AG04450 (cell line): Measurements from ENCODE around the gene NFKB2. TPM values are rescaled to one million over a fixed set of nuclear protein-coding genes. Genes with fewer than 3 reads are reported as not detected.
A peak's percentile ranks its signal among the peaks of the same experiment; 100 is the strongest.

Experiments
- CTCF ChIA-PET: fragments of 300-600, 350-600 bp; formaldehyde crosslinking; extraction: SDS; loops from one replicate; lab custom pipeline; 2022; ENCODE audit warnings: antibody characterized with exemption, inconsistent platforms; lab: Charles Lee
- POLR2A ChIA-PET: fragments of 350-600 bp; formaldehyde crosslinking; extraction: SDS; loops from one replicate; lab custom pipeline; 2021; ENCODE audit warnings: antibody characterized with exemption, inconsistent platforms; lab: Yijun Ruan, JAX
- DNase-seq: peaks from one replicate; pipeline ENCODE4 v3.0.0-alpha.2; 2011; ENCODE audit warnings: low read depth, low spot score
- H3K27ac ChIP-seq: one replicate; pipeline ENCODE4 v1.5.1; 2012; ENCODE audit warnings: low read depth, low read length, control low read depth
- H3K27me3 ChIP-seq: one replicate; pipeline ENCODE4 v1.6.0; 2012; ENCODE audit warnings: low read length; ENCODE audit not compliant: control insufficient read depth, insufficient read depth
- H3K4me3 ChIP-seq: 2 replicates; pipeline ENCODE4 v1.5.1; 2011; ENCODE audit warnings: mild to moderate bottlenecking, low read depth, low read length, control low read depth
- H3K9me3 ChIP-seq: 2 replicates; pipeline ENCODE4 v1.5.1; 2012; ENCODE audit warnings: low read length; ENCODE audit not compliant: control insufficient read depth, insufficient read depth
- polyA plus RNA-seq: library from polyadenylated mRNA; depleted of rRNA; stranded (reverse); fragments of >200 nt; gene quantifications from 2 replicates; pipeline ENCODE4 v1.2.3, GENCODE V29; 2011
- TF ChIP-seq, protein P1 (sequence below): IDR thresholded peaks from 2 replicates; pipeline ENCODE4 v1.5.1; 2011; ENCODE audit warnings: low read depth, low read length, control low read depth, inconsistent platforms

NFKB2 gene
- polyA plus RNA-seq, 1 experiment = 26.1 TPM

DNA sequence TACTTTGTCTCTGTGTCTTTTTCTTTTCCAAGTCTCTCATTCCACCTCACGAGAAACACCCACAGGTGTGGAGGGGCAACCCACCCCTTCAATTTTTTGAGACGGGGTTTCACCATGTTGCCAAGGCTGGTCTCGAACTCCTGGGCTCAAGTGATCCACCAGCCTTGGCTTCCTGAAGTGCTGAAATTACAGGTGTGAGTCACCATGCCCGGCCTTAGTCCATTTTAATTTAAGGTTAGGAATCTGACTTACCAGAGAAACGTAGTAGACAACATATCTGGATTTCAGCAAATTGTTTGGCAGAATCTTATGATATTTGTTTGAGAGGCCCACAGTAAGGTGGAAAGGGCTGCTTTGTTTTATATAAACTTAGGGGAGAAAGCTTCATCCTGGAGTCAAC, 3.2 kb upstream of the NFKB2 start:
- H3K4me3 ChIP-seq = no peak overlapping the region
- CTCF ChIA-PET = interaction anchor here (0.5 to 3.1 kb wide), 6 partner anchors 10 to 223 kb away, joined by 4 to 21 read pairs (median 8); partner anchors contain the start of gene ELOVL3
- H3K27me3 ChIP-seq = peaks cover 3% of the 10 kb centered on the region
- TF ChIP-seq, protein P1, sequence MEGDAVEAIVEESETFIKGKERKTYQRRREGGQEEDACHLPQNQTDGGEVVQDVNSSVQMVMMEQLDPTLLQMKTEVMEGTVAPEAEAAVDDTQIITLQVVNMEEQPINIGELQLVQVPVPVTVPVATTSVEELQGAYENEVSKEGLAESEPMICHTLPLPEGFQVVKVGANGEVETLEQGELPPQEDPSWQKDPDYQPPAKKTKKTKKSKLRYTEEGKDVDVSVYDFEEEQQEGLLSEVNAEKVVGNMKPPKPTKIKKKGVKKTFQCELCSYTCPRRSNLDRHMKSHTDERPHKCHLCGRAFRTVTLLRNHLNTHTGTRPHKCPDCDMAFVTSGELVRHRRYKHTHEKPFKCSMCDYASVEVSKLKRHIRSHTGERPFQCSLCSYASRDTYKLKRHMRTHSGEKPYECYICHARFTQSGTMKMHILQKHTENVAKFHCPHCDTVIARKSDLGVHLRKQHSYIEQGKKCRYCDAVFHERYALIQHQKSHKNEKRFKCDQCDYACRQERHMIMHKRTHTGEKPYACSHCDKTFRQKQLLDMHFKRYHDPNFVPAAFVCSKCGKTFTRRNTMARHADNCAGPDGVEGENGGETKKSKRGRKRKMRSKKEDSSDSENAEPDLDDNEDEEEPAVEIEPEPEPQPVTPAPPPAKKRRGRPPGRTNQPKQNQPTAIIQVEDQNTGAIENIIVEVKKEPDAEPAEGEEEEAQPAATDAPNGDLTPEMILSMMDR = no peak
- H3K9me3 ChIP-seq = no peaks in the 10 kb centered on the region; the same call in 1 of the 2 replicates
- POLR2A ChIA-PET = no interaction called here
- DNase-seq = no peak
- H3K27ac ChIP-seq = no peak overlapping the region

DNA sequence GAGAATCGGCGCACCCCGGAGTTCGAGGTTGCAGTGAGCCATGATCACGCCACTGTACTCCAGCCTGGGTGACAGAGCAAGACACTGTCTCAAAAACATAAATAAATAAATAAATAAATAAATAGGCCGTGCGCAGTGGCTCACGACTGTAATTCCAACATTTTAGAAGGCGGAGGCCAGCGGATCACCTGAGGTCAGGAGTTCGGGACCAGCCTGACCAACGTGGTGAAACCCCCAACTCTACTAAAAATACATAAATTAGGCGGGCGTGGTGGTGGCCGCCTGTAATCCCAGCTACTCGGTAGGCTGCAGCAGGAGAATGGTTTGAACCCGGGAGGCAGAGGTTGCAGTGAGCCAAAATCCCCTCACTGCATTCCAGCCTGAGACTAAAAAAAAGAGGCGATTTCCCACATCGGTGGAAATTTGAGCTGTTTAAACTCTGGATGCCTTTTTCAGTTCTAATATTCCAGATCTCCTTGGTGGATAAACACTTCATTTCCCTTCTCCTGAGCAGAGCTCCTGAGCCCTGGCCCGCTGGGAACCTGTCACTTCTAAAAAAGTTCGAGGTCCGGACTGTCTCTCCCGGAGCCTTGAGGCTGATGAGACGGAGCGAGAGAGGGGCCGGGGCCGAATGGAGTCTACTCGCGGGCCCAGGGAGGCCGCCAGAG, 2.0 kb upstream of the NFKB2 start:
- peak overlapping the region; percentile 82 for H3K4me3 ChIP-seq
- DNase-seq = no peak
- peaks cover 3% of the 10 kb centered on the region for H3K27me3 ChIP-seq
- TF ChIP-seq, protein P1 = peak; percentile 89
- ChIA-PET POLR2A (interaction anchor here (0.7 to 1.0 kb wide), 3 partner anchors 83 to 931 kb away, joined by 3 to 5 read pairs (median 3); no protein-coding TSS in a partner anchor), CTCF (interaction anchor here (0.6 to 3.3 kb wide), 33 partner anchors 9 to 282 kb away, joined by 3 to 28 read pairs (median 4); partner anchors contain the start of genes ELOVL3, FBXL15 and NOLC1)
- no peaks in the 10 kb centered on the region; the same call in 1 of the 2 replicates for H3K9me3 ChIP-seq
- H3K27ac ChIP-seq = peak overlapping the region; percentile 99

DNA sequence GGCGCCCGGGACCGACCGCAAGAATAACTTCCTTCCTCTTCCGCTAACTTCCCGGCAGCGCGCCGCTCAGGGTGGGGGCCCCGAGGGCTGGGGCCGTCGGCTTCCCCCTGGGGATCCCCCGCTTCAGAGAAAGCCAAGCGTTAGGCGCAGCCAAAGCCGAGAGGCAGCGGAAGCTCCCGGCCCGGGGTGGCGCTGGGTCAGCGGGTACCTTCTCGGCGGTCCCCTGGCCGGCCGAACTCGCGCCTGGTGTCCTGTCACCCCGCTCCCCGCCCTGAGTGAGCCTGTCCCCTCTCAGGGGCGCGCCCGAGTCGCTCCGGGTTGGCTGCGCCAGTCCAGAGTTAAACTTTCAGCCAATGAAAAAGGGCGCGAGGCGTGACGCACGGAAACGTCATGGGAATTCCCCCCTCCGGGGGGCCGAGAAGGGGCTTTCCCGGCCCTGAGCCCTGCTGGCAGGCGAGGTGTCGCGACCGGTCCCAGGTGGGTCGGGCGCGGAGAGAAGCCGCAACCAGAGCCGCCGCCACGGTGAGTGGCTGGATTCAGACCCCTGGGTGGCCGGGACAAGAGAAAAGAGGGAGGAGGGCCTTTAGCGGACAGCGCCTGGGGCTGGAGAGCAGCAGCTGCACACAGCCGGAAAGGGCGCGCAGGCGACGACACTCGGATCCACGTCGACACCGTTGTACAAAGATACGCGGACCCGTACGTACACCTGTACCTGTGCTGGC, 1.3 kb upstream of the NFKB2 start:
- peak; percentile 82 for DNase-seq
- peak overlapping the region; percentile 82 for H3K4me3 ChIP-seq
- ChIA-PET POLR2A (interaction anchor here (0.7 to 1.0 kb wide), 2 partner anchors 82 to 164 kb away, joined by 3 read pairs; no protein-coding TSS in a partner anchor), CTCF (interaction anchor here (0.6 to 3.3 kb wide), 27 partner anchors 8 to 234 kb away, joined by 3 to 28 read pairs (median 5); partner anchors contain the start of genes ELOVL3 and FBXL15)
- H3K27ac ChIP-seq = peak overlapping the region; percentile 99
- H3K9me3 ChIP-seq = no peaks in the 10 kb centered on the region; the same call in 1 of the 2 replicates
- peaks cover 3% of the 10 kb centered on the region for H3K27me3 ChIP-seq
- TF ChIP-seq, protein P1 = no peak

DNA sequence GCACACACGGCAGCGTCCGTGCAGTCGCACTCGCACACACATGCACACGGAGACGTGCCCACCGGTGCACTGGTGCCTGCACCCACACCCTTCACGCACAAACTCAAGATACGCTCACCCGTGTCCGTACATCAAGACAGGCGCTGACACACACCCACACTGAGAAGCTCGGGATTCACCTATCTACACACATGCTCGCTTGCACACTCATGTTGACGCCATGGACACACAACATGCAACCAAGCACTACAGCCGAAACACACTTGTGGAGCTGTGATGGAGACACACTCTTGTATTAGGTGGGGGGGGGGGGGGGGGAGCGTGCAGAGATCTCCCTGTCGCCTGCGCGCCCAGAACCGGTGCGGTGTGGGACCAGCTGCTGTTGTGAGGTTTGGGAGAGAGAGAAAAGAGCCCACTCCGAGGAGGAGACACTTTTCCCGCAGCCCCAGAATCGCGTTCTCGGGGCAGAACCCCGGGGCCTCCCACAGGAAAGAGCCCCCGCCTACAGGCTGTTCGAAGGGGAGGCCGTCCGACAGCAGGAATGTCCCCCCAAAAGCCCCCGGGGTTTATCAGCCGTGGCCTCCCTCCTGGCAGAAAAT, 605 bp upstream of the NFKB2 start:
- Histone ChIP-seq H3K9me3 (no peaks in the 10 kb centered on the region; the same call in 1 of the 2 replicates), H3K27me3 (peaks cover 3% of the 10 kb centered on the region), H3K4me3 (peak overlapping the region; percentile 82), H3K27ac (peak overlapping the region; percentile 99)
- TF ChIP-seq, protein P1 = no peak
- ChIA-PET POLR2A (interaction anchor here (1.7 kb wide), 1 partner anchor 9 kb away, joined by 4 read pairs; no protein-coding TSS in a partner anchor), CTCF (interaction anchor here (0.6 to 3.3 kb wide), 5 partner anchors 9 to 272 kb away, joined by 3 to 15 read pairs (median 4); no protein-coding TSS in a partner anchor)
- no peak for DNase-seq
